Hepatocyte (in vitro differentiated cells): ENCODE data around the gene PCOLCE2. TPM values are rescaled to one million over a fixed set of nuclear protein-coding genes. Genes with fewer than 3 reads are reported as not detected.

Source experiments
- DNase-seq: peaks from one replicate; pipeline ENCODE4 v3.0.0-alpha.2; 2016; ENCODE audit warnings: low spot score
- H2AFZ ChIP-seq: fragments of 200-600 bp; sonication (generic); 2 replicates; pipeline ENCODE4 v1.6.0; 2016; ENCODE audit warnings: antibody characterized with exemption, mild to moderate bottlenecking
- H3K27ac ChIP-seq: fragments of 200-600 bp; sonication (generic); 2 replicates; pipeline ENCODE4 v1.5.1; 2016; ENCODE audit warnings: mild to moderate bottlenecking
- H3K27me3 ChIP-seq: fragments of 200-600 bp; sonication (generic); 2 replicates; pipeline ENCODE4 v1.6.1; 2016
- H3K36me3 ChIP-seq: fragments of 200-600 bp; sonication (generic); replicated peaks from 2 replicates; pipeline ENCODE4 v1.5.1; 2016; ENCODE audit warnings: low read depth; ENCODE audit not compliant: insufficient read depth
- H3K4me1 ChIP-seq: fragments of 200-600 bp; sonication (generic); 2 replicates; pipeline ENCODE4 v1.5.1; 2016; ENCODE audit warnings: mild to moderate bottlenecking, moderate library complexity; ENCODE audit not compliant: insufficient read depth
- H3K4me2 ChIP-seq: fragments of 200-600 bp; sonication (generic); 2 replicates; pipeline ENCODE4 v1.6.0; 2016
- H3K4me3 ChIP-seq: fragments of 200-600 bp; sonication (generic); 2 replicates; pipeline ENCODE4 v1.5.1; 2016; ENCODE audit warnings: mild to moderate bottlenecking
- H3K79me2 ChIP-seq: fragments of 200-600 bp; sonication (generic); 2 replicates; pipeline ENCODE4 v1.6.0; 2017; ENCODE audit warnings: mild to moderate bottlenecking
- H3K9me2 ChIP-seq: fragments of 200-600 bp; sonication (generic); replicated peaks from 2 replicates; pipeline ENCODE4 v1.6.0; 2017; ENCODE audit warnings: mild to moderate bottlenecking; ENCODE audit not compliant: insufficient read depth
- H3K9me3 ChIP-seq: fragments of 200-600 bp; sonication (generic); 2 replicates; pipeline ENCODE4 v1.5.1; 2016; ENCODE audit warnings: low read depth, mild to moderate bottlenecking
- H4K20me1 ChIP-seq: fragments of 200-600 bp; sonication (generic); 2 replicates; pipeline ENCODE4 v1.6.0; 2016; ENCODE audit warnings: mild to moderate bottlenecking; ENCODE audit not compliant: insufficient read depth, poor library complexity, severe bottlenecking
- CTCF ChIP-seq: fragments of 200-600 bp; sonication (generic); IDR thresholded peaks from 2 replicates; pipeline ENCODE4 v1.5.1; 2016; ENCODE audit warnings: antibody characterized with exemption, mild to moderate bottlenecking; ENCODE audit not compliant: poor library complexity
- EZH2 ChIP-seq: fragments of 200-600 bp; sonication (generic); IDR thresholded peaks from 2 replicates; pipeline ENCODE4 v1.6.1; 2016; ENCODE audit warnings: antibody characterized with exemption, mild to moderate bottlenecking, borderline replicate concordance
- EZH2phosphoT487 ChIP-seq: fragments of 200-600 bp; sonication (generic); IDR thresholded peaks from one replicate; pipeline ENCODE4 v1.6.1; 2018; ENCODE audit warnings: antibody characterized with exemption, mild to moderate bottlenecking, low read depth, moderate library complexity; ENCODE audit not compliant: unreplicated experiment, severe bottlenecking
- WGBS: methylation state at CpG from one replicate; pipeline ENCODE4 v1.1.6; 2016; ENCODE audit warnings: low lambda C conversion rate; ENCODE audit errors: missing lambda C conversion rate; 5-methylcytosine and 5-hydroxymethylcytosine counted together
- polyA plus RNA-seq: library from polyadenylated mRNA; unstranded; fragments of >200 nt; fragmentation: Nextera tagmentation; extraction: Ambion mirVana; gene quantifications from 2 replicates; pipeline ENCODE4 v1.2.1, GENCODE V29; 2016
- total RNA-seq: library from RNA; depleted of rRNA; stranded (reverse); fragments of >200 nt; gene quantifications from 2 replicates; pipeline ENCODE4 v1.2.3, GENCODE V29; 2014

Gene PCOLCE2
- total and polyA plus RNA-seq, 2 experiments from 2014 or later = 9.2 to 10.8 TPM

GRCh38 chr3:142923694-142924093 is 34.8 kb upstream of the PCOLCE2 start:
- Histone ChIP-seq H3K27me3 (no peaks in the 10 kb centered on the region), H2AFZ (no peak overlapping the region), H3K4me1 (no peaks in the 10 kb centered on the region), H3K4me2 (no peak overlapping the region), H3K9me3 (no peaks in the 10 kb centered on the region), H3K79me2 (no peaks in the 10 kb centered on the region), H4K20me1 (no peaks in the 10 kb centered on the region), H3K4me3 (no peak overlapping the region), H3K36me3 (no peaks in the 10 kb centered on the region), H3K27ac (no peak overlapping the region), H3K9me2 (no peaks in the 10 kb centered on the region)
- DNase-seq = no peak
- TF ChIP-seq CTCF (no peak), EZH2phosphoT487 (no peak), EZH2 (no peak)

- H3K27me3 ChIP-seq = no peaks in the 10 kb centered on the region
- H3K4me3 ChIP-seq = no peak overlapping the region
- H3K36me3 ChIP-seq = no peaks in the 10 kb centered on the region
- WGBS = 84% methylated on average over 2 of the region's 2 CpGs
- DNase-seq = no peak
- H3K27ac ChIP-seq = no peak overlapping the region
- H3K9me3 ChIP-seq = no peaks in the 10 kb centered on the region
- H3K9me2 ChIP-seq = no peaks in the 10 kb centered on the region
- H2AFZ ChIP-seq = no peak overlapping the region
- H3K79me2 ChIP-seq = no peaks in the 10 kb centered on the region
- H4K20me1 ChIP-seq = no peaks in the 10 kb centered on the region
- TF ChIP-seq EZH2phosphoT487 (no peak), CTCF (no peak), EZH2 (no peak)
- H3K4me1 ChIP-seq = no peaks in the 10 kb centered on the region
- H3K4me2 ChIP-seq = no peak overlapping the region
Observed at GRCh38 chr3:142916605-142917004, 27.7 kb upstream of the PCOLCE2 start.

GRCh38 chr3:142915636-142916035 is 26.8 kb upstream of the PCOLCE2 start:
- Histone ChIP-seq H3K4me3 (no peak overlapping the region), H4K20me1 (no peaks in the 10 kb centered on the region), H3K9me2 (no peaks in the 10 kb centered on the region), H3K4me1 (no peaks in the 10 kb centered on the region), H3K27ac (no peak overlapping the region), H3K36me3 (no peaks in the 10 kb centered on the region), H2AFZ (no peak overlapping the region), H3K27me3 (no peaks in the 10 kb centered on the region), H3K4me2 (no peak overlapping the region), H3K9me3 (no peaks in the 10 kb centered on the region), H3K79me2 (no peaks in the 10 kb centered on the region)
- TF ChIP-seq CTCF (no peak), EZH2phosphoT487 (no peak), EZH2 (no peak)
- WGBS = 79% methylated on average over 3 of the region's 3 CpGs
- no peak for DNase-seq

- Histone ChIP-seq H3K79me2 (no peaks in the 10 kb centered on the region), H3K4me2 (no peak overlapping the region), H3K4me1 (no peaks in the 10 kb centered on the region), H4K20me1 (no peaks in the 10 kb centered on the region), H3K9me3 (no peaks in the 10 kb centered on the region), H2AFZ (no peak overlapping the region), H3K36me3 (no peaks in the 10 kb centered on the region), H3K4me3 (no peak overlapping the region), H3K9me2 (no peaks in the 10 kb centered on the region), H3K27ac (no peak overlapping the region), H3K27me3 (no peaks in the 10 kb centered on the region)
- WGBS = 61% methylated on average over 3 of the region's 3 CpGs
- TF ChIP-seq EZH2phosphoT487 = no peak
- no peak for TF ChIP-seq EZH2
- no peak for TF ChIP-seq CTCF
- DNase-seq = no peak
Observed at GRCh38 chr3:142914286-142914811, 25.5 kb upstream of the PCOLCE2 start.
